ENCODE results near the gene GCN1.
"Not testable (repeated sequence)": the region's sequence is repeated elsewhere in the genome, so short reads cannot be mapped to it uniquely, and the experiment has no call there.

GCN1 gene, protein sequence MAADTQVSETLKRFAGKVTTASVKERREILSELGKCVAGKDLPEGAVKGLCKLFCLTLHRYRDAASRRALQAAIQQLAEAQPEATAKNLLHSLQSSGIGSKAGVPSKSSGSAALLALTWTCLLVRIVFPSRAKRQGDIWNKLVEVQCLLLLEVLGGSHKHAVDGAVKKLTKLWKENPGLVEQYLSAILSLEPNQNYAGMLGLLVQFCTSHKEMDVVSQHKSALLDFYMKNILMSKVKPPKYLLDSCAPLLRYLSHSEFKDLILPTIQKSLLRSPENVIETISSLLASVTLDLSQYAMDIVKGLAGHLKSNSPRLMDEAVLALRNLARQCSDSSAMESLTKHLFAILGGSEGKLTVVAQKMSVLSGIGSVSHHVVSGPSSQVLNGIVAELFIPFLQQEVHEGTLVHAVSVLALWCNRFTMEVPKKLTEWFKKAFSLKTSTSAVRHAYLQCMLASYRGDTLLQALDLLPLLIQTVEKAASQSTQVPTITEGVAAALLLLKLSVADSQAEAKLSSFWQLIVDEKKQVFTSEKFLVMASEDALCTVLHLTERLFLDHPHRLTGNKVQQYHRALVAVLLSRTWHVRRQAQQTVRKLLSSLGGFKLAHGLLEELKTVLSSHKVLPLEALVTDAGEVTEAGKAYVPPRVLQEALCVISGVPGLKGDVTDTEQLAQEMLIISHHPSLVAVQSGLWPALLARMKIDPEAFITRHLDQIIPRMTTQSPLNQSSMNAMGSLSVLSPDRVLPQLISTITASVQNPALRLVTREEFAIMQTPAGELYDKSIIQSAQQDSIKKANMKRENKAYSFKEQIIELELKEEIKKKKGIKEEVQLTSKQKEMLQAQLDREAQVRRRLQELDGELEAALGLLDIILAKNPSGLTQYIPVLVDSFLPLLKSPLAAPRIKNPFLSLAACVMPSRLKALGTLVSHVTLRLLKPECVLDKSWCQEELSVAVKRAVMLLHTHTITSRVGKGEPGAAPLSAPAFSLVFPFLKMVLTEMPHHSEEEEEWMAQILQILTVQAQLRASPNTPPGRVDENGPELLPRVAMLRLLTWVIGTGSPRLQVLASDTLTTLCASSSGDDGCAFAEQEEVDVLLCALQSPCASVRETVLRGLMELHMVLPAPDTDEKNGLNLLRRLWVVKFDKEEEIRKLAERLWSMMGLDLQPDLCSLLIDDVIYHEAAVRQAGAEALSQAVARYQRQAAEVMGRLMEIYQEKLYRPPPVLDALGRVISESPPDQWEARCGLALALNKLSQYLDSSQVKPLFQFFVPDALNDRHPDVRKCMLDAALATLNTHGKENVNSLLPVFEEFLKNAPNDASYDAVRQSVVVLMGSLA (N-terminal part only)

DNA sequence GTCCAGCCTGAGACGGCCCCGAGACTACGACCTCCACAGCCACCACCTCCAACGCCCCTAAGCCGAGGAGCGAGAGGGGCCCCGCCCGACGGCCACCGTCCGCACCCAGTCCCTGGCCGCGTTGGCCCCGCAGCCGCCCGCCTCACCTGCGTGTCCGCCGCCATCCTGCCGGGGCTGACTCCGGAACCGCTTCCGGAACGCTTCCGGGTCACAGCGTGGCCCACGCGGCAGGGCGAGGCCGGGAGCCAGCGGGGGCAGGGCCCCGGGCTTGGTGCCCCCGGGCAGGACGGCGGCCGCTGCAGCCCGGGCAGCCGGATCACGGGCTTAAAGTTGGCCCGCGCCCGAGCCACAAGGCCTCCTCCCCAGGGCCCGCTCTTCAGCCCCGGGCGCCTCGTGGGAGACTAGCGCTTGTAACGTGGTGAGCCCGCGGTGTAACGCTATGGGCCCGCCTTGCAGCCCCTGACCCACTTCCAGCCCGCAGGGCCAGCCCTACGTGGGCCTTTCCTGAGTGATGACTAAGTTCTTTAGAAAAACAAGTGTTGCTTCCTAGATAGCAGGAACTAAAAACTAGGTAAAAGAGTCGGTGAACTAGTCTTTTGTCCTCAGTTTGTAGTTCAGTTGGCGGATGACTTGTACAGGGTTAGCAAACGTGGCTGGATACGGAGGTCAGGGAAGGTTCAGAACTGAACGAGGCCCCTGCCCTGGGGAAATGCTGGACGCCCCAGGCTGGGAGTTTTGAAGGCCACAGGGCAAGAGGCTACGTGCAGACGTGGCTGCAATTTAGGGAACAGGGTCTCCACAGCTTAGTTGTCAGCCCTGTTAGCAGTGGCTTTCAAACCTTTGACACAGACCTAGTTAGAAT is at the start of gene GCN1:
GCN1 (minus strand) TSS at position 182 of the 862 bp plus-strand sequence; CDS start at position 164, 18 bp downstream.
- DNase-seq: peak; percentile 30

DNA sequence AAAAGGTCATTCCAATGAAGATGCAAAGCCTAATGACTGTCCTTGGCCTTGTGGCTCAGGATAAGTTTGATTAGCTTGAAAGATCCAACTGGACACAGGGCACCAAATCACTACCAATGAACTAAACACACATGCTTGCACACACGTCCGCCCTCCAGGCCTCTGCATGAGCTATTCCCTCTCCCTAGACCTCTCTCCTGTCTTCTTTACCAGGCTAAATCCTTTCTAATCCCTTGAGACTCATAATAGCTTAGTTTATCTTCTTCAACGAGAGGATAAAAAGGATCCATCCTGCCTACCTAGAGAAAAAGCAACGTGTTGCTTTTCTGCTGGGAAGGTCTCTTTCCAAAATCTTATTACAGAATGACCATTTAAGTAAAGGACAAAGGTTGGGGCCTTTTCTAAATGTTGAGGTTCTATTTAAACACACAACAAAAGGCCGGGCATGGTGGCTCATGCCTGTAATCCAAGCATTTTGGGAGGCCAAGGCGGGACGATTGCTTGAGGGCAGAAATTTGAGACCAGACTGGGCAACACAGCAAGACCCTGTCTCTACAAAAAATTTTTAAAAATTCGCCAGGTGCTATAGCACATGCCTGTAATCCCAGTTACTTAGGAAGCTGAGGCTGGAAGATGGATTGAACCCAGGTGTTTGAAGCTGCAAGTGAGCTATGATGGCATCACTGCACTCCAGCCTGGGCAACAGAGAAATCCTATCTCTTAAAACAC is 48.6 kb upstream of the GCN1 start:
- DNase-seq: no peak

DNA sequence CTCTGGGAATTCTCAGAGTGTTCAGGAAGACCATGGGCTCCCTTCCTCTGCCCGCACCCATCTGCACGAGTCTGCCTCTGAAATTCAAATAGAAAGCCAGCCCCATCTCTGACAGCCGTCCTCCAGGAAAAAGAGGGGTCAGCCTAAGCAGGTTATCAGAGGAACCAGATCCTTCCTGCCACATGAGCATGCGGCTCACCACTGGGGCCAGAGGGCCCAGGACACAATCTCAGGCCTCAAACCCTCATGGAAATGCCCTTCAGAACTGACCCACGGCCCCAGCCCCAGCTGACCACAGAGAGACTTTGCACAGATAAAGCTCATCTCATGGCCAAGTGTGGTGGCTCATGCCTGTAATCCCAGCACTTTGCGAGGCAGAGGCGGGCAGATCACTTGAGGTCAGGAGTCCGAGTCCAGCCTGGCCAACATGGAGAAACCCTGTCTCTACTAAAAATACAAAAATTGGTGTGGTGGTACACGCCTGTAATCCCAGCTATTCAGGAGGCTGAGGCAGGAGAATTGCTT is 47.8 kb upstream of the GCN1 start:
- DNase-seq: no peak

DNA sequence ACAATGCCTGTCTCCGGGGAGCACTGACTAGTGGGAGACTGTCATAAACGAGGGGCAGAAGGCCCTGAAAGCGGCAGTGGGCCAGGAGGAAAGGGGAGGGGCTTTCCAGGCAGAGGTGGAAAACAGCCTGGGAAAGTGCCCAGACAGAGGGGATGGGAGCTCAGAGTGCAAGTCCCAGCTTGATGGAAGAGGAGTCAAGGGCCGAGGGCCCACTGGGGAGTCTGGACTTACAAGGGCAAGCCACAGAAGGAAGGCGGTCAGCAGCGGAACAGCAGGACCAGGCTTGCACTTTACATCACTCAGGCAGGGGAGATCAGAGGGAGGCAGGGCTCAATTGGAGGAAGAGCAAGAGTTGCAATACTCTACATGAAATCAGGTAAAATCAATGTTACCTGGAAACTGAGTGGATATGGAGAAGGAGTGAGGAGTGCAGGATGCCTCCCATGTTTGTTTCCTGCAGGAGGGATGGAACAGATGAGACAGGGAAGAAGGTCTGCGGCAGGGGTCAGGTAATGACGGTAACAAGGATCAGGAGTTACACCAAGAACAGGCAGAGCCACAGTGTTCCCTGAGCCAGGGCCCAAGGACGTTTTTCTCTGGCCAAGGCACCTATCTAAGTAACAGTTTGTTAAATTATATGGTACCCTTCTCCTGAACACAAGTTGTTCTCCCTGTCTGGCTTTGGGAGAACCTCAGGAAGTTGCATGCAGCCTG is 47.2 kb upstream of the GCN1 start:
- DNase-seq: no peak

DNA sequence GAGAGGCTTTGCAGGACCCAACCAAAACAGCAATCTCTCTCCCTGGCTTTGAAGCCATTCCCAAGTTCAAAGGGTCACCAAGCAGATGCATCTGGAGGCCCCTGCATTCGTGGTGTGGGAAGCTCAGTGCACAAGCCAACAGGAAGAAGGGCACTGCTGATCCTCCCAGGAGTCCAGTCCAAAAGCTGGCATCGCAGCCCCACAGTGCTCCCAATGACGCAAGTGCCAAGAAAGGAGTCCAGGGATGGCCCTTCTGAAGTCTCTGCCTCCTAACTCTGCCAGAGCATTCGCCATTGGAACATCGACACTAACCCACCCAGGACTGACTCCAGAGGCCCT is 45.9 kb upstream of the GCN1 start:
- DNase-seq: no peak

DNA sequence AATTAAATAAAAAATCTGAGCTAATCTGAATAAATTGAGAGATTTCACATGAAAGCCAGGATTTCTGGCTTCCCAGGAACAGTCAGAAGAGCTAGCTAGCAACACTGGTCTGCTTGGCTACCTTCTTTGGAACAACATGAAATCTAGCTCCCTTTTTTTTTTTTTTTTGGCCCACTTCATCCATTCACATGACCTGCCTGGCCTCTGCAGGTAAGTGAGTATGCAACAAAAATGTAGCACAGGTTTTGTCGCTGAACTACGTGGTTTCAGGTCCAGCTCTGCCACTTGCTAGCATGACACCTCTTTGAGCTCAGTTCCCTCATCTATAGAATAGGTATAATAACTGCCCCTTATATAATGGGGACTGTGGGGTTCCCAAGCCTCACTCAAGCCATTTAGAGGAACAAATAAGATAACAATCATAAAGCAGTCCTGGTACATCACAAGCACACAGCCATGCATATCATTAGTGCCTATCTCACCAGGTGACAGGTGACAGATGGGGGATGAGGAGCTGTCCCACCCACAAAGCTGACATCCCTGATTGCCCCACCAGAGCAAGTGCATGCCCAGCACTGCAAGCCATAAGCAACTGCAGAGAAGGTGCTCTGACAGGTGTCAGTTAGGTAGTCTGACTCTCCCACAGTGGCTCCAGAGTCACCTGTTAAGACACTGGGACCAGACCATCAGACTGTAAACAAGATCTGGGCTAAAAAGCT is 45.4 kb upstream of the GCN1 start:
- no peak for DNase-seq

DNA sequence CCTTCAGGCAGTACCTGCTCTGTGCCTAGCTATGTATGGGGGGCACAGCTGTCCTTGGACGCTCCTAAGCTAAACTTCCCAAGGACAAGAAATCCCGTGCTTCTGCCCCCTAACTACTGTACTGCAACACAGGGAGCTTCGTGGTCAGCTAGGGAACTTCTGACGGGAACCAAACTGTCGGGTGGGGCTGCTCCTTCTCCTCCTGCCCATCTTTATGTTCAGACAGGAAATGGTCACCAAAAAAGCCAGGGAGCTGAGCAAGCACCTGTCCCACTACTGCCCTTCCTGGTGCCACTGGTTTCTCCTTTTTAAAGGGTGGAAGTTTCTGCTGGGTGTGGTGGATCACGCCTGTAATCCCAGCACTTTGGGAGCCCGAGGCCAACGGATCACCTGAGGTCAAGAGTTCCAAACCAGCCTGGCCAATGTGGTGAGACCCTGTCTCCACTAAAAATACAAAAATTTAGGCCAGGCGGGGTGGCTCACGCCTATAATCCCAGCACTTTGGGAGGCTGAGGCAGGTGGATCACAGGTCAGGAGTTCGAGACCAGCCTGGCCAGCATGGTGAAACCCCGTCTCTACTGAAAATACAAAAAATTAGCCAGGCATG is 44.4 kb upstream of the GCN1 start:
- no peak for DNase-seq

DNA sequence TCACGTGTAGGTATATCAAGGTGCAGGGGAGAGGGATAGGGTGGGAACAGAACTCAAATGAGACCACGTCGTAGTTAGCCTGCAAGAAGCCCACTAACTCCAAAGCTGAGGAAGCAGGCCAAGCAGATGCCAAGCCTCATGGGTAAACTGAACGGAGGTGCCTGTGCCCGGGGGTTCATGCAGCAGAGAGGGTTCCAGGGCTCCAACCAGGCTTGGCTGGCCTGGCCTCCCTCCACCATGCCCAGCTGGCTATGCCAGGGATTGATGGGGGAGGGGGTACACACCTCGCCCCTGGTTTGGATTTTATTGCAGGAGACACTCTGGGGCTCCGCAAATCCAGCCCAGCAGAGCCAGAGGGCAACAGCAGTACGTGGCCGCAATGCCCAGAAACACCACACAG is 43.7 kb upstream of the GCN1 start:
- no peak for DNase-seq

DNA sequence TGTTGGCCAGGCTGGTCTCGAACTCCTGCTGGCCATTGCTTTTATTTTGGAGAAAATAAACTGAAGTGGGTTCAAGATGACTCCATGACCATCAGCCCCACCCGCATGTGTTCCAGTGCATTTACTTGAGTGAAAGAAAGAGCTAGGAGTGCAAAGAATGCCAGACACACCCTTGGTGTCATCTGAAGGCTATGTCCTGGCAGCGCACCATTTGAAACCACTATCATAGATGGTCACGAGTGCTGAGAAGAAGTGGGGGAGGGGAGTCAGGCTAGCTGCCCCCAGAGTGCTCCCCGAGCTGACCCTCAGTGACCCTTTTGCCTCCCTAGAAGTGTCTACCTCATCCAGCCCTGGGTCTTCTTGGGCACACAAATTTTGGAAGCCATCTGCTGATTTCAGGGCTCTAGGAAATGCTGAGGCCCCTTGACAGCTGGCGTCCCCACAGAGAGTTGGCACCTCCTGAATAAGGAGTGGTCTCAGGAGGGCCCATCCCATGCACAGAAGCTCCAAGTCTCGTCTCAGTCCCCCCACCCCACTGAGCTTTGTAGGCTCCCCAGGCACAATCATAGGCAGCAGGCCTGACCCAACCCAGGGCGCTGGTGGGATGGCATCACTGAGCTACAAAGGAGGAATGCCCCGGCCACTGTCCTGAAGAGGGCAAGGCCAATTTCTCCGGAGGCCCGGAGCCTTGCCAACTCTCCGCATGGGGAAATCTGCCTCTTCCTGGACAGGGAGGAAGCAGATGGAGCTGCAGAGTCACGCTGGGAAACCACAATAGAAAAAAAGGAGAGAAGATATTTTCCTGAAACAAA is 43.1 kb upstream of the GCN1 start:
- no peak for DNase-seq

DNA sequence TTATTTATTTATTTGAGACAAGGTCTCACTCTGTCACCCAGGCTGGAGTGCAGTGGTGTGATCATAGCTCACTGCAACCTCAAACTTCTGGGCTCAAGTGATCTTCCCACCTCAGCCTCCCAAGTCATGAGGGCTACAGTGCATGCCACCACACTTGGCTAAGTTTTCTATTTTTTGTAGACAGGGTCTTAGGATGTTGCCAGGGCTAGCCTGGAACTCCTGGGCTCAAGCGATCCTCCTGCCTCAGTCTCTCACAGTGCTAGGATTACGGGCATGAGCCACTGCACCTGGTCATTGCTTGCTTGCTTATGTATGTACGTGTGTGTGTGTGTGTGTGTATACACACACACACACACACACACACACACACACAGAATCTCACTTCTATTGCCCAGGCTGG is 42.3 kb upstream of the GCN1 start:
- not testable (repeated sequence) for DNase-seq

DNA sequence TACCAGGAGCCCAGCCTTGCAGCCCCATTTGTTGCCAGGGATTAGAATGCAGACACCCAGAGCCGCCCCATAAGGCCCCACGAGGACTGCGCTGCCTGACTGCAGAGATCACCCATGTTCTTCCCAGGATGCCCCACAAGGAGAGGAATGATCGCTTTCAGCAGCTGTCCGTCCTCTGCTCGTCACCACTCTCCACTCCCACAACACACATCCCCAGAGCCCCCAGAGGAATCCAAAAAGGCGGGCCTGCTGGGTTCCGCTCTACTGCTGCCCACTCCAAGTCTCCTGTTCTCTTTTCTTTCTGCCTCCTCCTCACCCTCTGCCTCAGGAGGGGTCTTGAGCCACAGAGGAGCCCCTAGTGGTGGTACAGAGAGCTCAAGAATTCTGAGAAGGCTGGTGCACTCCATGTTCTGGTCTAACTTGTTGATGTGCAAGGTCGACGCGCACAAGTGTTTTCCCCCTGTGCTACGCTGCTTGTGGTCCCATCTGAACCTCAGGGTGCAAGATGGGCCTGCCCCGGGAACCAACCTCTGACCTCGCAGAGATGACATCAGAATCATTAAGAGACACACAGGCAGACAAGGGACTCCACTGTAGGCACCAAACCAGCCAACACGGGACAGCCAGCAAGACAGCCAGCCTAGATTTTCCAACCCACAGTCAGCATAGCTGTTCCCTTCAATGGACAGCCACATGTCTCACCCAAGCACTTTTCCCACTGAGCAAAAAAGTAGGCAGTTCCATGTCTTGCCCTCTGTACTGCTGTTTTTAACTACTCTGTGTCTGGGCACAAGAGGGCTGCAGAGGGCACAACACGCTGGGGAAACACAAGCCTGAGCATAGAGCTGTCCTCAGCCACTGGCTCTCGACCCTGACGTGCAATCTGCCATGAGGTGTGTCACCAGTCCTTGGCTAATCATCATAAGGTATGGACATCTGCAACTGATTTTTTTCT is 41.1 kb upstream of the GCN1 start:
- no peak for DNase-seq

DNA sequence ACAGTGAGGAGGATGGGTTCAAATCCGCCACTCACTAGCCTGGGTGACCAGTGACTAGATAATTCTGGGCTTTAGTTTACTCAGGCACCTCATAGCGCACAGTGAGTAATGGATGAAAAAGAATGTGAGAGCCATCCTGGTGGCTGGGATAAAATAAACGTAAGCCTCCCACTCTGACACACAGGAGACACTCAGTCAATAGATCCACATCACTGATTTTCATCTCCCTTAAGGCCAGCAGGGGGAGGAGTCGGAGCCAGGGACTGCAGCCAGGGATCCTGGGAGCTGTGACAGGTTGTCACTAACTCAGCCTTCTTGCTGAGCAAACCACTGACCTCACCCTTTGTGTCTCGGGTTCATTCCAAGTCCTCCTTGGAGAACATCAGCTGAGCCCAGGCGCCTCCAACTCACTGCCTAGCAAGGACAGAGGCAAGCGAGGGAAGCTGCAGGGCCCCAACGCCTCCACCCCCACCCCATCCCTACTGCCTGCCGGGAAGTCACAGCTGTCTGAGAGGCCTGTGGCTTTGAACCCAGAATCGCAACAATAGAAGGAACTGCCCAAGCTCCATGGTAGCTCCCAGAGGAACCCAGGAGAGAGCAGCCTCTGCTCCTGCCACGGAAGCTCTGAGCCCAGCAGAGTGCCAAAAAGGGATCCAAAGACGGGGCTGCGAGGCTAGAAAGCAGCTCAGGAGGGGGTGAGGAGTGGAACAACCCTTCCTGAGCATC is 40.3 kb upstream of the GCN1 start:
- DNase-seq: no peak

DNA sequence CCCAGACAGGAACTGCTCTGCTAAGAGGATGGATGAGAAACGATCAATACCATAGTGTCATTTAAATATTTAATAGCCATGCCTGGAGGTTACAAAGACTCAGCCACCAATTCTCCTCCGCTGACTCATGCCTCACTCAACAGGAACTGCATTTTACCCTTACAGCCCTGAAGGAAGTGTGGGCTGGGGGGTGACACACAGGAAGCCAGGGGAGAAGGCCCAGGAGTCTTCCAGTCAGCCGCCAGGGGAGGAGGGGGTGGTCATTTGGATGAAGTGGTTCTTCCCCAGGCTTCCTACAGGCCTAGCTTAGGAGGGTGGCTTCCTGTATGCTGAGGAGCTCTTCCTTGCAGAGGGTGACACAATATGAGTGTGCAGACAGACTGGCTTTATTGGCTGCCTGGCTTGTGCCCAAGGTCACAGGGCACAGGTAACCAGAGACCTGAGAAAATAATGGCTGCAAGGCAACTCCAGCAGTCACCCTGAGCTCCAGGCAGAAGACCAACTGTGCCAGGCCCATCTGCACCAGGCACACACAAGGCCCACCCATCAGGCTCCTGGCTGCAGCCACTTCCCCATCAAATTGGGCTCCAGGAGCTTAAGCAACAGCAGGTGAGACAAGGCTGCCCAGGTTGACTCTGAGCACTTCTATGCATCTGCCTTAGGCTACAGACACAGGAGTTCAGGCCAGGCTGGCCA is 36.9 kb upstream of the GCN1 start:
- no peak for DNase-seq

DNA sequence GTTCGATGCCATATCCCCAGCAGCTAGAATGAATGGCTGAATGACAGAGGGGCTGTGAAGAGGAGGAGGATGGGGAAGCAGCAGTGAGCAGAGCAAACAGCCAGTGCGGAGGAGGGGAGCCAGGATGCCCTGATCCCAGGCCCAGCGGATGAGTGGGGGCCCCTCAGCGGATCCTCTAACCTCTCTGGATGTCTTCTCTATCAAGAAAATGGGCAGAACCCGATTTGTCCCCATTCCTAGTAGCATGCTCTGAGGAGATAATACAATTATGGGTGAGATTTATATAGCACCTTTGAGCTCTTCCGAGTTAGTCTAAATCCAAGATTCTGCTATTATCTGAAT is 36.4 kb upstream of the GCN1 start:
- DNase-seq: no peak

DNA sequence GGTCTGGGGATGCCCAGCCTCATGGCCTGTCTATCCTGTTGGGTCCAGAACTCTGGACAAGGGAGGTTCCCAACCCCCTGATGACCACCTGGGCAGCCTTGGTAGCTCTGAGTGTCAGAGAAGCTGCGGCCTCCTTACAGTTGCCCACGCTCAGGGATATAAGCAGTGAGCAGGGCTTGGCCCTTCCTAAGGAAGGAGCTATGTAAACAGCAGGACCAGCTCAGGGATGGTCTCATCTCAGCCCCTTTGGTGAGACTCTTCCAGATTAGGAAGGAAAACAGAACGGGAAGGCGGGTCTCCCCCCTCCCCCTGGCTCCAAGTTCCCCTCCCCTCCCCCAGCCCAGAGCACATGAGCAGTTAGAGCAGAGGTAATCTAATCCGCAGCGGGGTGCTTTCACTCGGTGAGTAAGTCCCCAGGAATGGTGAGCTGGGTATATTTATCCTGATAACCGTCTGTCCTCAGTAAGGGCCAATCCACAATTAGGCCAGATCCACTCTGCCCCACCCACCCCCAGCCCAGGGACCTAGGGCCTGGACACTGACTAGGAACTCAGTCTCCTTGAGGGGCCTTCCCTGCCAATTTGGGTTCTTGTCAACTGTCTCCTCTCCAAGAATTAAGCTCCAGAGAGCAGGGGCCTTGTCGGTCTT is 35.9 kb upstream of the GCN1 start:
- DNase-seq: no peak

Data from NCI-H1417 treated with DMSO at 0.1 percent for 48 hours (cell line).